Spinal cord (tissue), 10 donors: ENCODE data around the gene IRX2. TPM values are rescaled to one million over a fixed set of nuclear protein-coding genes. Genes with fewer than 3 reads are reported as not detected.

Source experiments
- DNase-seq, 6 donors: peaks; one replicate each; pipeline versions ENCODE4 v3.0.0 to v3.0.0-alpha.2; 2013 to 2015; ENCODE audit warnings: low spot score in 6 of 6, low read depth in 4 of 6
- H3K27ac ChIP-seq: one replicate; pipeline ENCODE4 v1.5.1; 2013; ENCODE audit warnings: low read depth, low read length, control low read depth
- H3K27me3 ChIP-seq: one replicate; pipeline ENCODE4 v1.6.1; 2013; ENCODE audit warnings: low read length; ENCODE audit not compliant: control insufficient read depth, insufficient read depth
- H3K36me3 ChIP-seq: one replicate; pipeline ENCODE4 v1.6.1; 2013; ENCODE audit warnings: low read length; ENCODE audit not compliant: control insufficient read depth, insufficient read depth
- H3K4me1 ChIP-seq: one replicate; pipeline ENCODE4 v1.6.1; 2013; ENCODE audit warnings: low read length; ENCODE audit not compliant: control insufficient read depth, insufficient read depth
- H3K4me3 ChIP-seq: one replicate; pipeline ENCODE4 v1.5.1; 2013; ENCODE audit warnings: low read depth, low read length, control low read depth
- H3K9me3 ChIP-seq: one replicate; pipeline ENCODE4 v1.6.1; 2013; ENCODE audit warnings: low read length; ENCODE audit not compliant: control insufficient read depth, insufficient read depth
- WGBS: methylation state at CpG from one replicate; pipeline ENCODE4 v1.1.5; 2013; ENCODE audit warnings: missing lambda C conversion rate; ENCODE audit not compliant: insufficient coverage; 5-methylcytosine and 5-hydroxymethylcytosine counted together
- polyA plus RNA-seq, 2 donors: library from polyadenylated mRNA; unstranded; fragments of 120-200 nt; gene quantifications; one replicate each; pipeline ENCODE4 v1.2.1, GENCODE V29; 2013; ENCODE audit not compliant: insufficient read length in 2 of 2
- total RNA-seq, 2 donors: library from RNA; depleted of rRNA in 1 of 2; stranded (reverse); fragments of 120-200 nt in 1 of 2; fragments of >200 nt in 1 of 2; gene quantifications; one replicate each; pipeline versions ENCODE4 v1.2.3 to v1.2.4, GENCODE V29; 2013 to 2014
- donor health status: healthy.

The IRX2 gene
- total and polyA plus RNA-seq, 4 donors = 4.8 to 23.2 (median 14.7) TPM

- H3K36me3 ChIP-seq = no peaks in the 10 kb centered on the region
- no peaks in the 10 kb centered on the region for H3K4me1 ChIP-seq
- WGBS = 93% methylated on average over 4 of the region's 6 CpGs
- no peak overlapping the region for H3K4me3 ChIP-seq
- no peak overlapping the region for H3K27ac ChIP-seq
- no peaks in the 10 kb centered on the region for H3K9me3 ChIP-seq
- peaks cover 2% of the 10 kb centered on the region for H3K27me3 ChIP-seq
- no peak for DNase-seq
These were observed 21.9 kb upstream of the IRX2 start for GRCh38 chr5:2773327-2773726.

- no peak for DNase-seq
- no peak overlapping the region for H3K27ac ChIP-seq
- no peaks in the 10 kb centered on the region for H3K36me3 ChIP-seq
- H3K4me1 ChIP-seq = no peaks in the 10 kb centered on the region
- H3K4me3 ChIP-seq = no peak overlapping the region
- H3K27me3 ChIP-seq = peaks cover 9% of the 10 kb centered on the region
- WGBS = 84% methylated on average over 6 of the region's 6 CpGs
- H3K9me3 ChIP-seq = no peaks in the 10 kb centered on the region
These were observed 15.6 kb upstream of the IRX2 start for GRCh38 chr5:2767089-2767488.

- H3K27me3 ChIP-seq = peaks cover 15% of the 10 kb centered on the region
These were observed 13.1 kb upstream of the IRX2 start for GRCh38 chr5:2764581-2764980.

GRCh38 chr5:2763533-2763794 lies 12.0 kb upstream of the IRX2 start:
- H3K27ac ChIP-seq = no peak overlapping the region
- no peak for DNase-seq
- H3K9me3 ChIP-seq = no peaks in the 10 kb centered on the region
- H3K4me1 ChIP-seq = no peaks in the 10 kb centered on the region
- no peaks in the 10 kb centered on the region for H3K36me3 ChIP-seq
- peaks cover 26% of the 10 kb centered on the region for H3K27me3 ChIP-seq
- 87% methylated on average over 3 of the region's 4 CpGs for WGBS
- H3K4me3 ChIP-seq = no peak overlapping the region

More at GRCh38 chr5:2764581-2764980, 13.1 kb upstream of the IRX2 start:
- Histone ChIP-seq H3K36me3 (no peaks in the 10 kb centered on the region), H3K27ac (no peak overlapping the region), H3K4me3 (no peak overlapping the region), H3K4me1 (no peaks in the 10 kb centered on the region), H3K9me3 (no peaks in the 10 kb centered on the region)
- WGBS = 96% methylated on average over 15 of the region's 15 CpGs
- DNase-seq = no peak

- Histone ChIP-seq H3K4me1 (no peaks in the 10 kb centered on the region), H3K9me3 (peaks cover under 1% of the 10 kb centered on the region), H3K27ac (no peak overlapping the region), H3K36me3 (no peaks in the 10 kb centered on the region), H3K4me3 (no peak overlapping the region), H3K27me3 (peaks cover 31% of the 10 kb centered on the region)
- 82% methylated on average over 12 of the region's 12 CpGs for WGBS
- no peak for DNase-seq
These were observed 11.5 kb upstream of the IRX2 start for GRCh38 chr5:2762744-2763532.

- peaks cover 41% of the 10 kb centered on the region for H3K27me3 ChIP-seq
- no peak for DNase-seq
- H3K4me3 ChIP-seq = no peak overlapping the region
- no peaks in the 10 kb centered on the region for H3K36me3 ChIP-seq
- peaks cover 6% of the 10 kb centered on the region for H3K4me1 ChIP-seq
- 66% methylated on average over 4 of the region's 4 CpGs for WGBS
- H3K9me3 ChIP-seq = peaks cover 2% of the 10 kb centered on the region
- no peak overlapping the region for H3K27ac ChIP-seq
These were observed 10.5 kb upstream of the IRX2 start for GRCh38 chr5:2761921-2762488.

GRCh38 chr5:2759696-2760461 lies 8.4 kb upstream of the IRX2 start:
- Histone ChIP-seq H3K9me3 (peaks cover 2% of the 10 kb centered on the region), H3K4me3 (no peak overlapping the region), H3K27me3 (peaks cover 61% of the 10 kb centered on the region), H3K4me1 (peaks cover 24% of the 10 kb centered on the region), H3K27ac (no peak overlapping the region), H3K36me3 (no peaks in the 10 kb centered on the region)
- DNase-seq = no peak
- 89% methylated on average over 7 of the region's 11 CpGs for WGBS

- no peak overlapping the region for H3K4me3 ChIP-seq
- peaks cover 30% of the 10 kb centered on the region for H3K4me1 ChIP-seq
- H3K9me3 ChIP-seq = peaks cover 2% of the 10 kb centered on the region
- H3K27ac ChIP-seq = no peak overlapping the region
- H3K36me3 ChIP-seq = no peaks in the 10 kb centered on the region
- 95% methylated on average over 3 of the region's 3 CpGs for WGBS
- H3K27me3 ChIP-seq = peaks cover 63% of the 10 kb centered on the region
- DNase-seq = no peak
These were observed 7.6 kb upstream of the IRX2 start for GRCh38 chr5:2759091-2759490.

GRCh38 chr5:2758632-2759031 lies 7.2 kb upstream of the IRX2 start:
- Histone ChIP-seq H3K27me3 (peaks cover 68% of the 10 kb centered on the region), H3K4me1 (peaks cover 30% of the 10 kb centered on the region), H3K4me3 (no peak overlapping the region), H3K27ac (no peak overlapping the region), H3K36me3 (no peaks in the 10 kb centered on the region), H3K9me3 (peaks cover 2% of the 10 kb centered on the region)
- 100% methylated on average over 3 of the region's 6 CpGs for WGBS
- DNase-seq = no peak
